Measurements from ENCODE around the gene ADAMTS17.

The ADAMTS17 gene

GRCh38 chr15:100166313-100166712 is 175.5 kb downstream of the ADAMTS17 start:
- DNase-seq, result no peak

- DNase-seq, result no peak
Measured at GRCh38 chr15:100163961-100164360, 177.8 kb downstream of the ADAMTS17 start.

GRCh38 chr15:100160953-100161352 is 180.8 kb downstream of the ADAMTS17 start:
- DNase-seq, result no peak

GRCh38 chr15:100159436-100159835 is 182.3 kb downstream of the ADAMTS17 start:
- DNase-seq, result no peak

- no peak for DNase-seq
Measured at GRCh38 chr15:100158356-100158755, 183.4 kb downstream of the ADAMTS17 start.

- DNase-seq, result no peak
Measured at GRCh38 chr15:100156201-100156600, 185.6 kb downstream of the ADAMTS17 start.

GRCh38 chr15:100154338-100154737 is 187.4 kb downstream of the ADAMTS17 start:
- no peak for DNase-seq

GRCh38 chr15:100152463-100152862 is 189.3 kb downstream of the ADAMTS17 start:
- no peak for DNase-seq

GRCh38 chr15:100150906-100151305 is 190.9 kb downstream of the ADAMTS17 start:
- no peak for DNase-seq

- no peak for DNase-seq
Measured at GRCh38 chr15:100147828-100148227, 193.9 kb downstream of the ADAMTS17 start.

GRCh38 chr15:100143378-100143777 is 198.4 kb downstream of the ADAMTS17 start:
- DNase-seq, result no peak

- DNase-seq, result no peak
Measured at GRCh38 chr15:100141311-100142001, 200.3 kb downstream of the ADAMTS17 start.

- DNase-seq, result no peak
Measured at GRCh38 chr15:100140527-100141308, 201.1 kb downstream of the ADAMTS17 start.

GRCh38 chr15:100134586-100134985 is 207.2 kb downstream of the ADAMTS17 start:
- no peak for DNase-seq

GRCh38 chr15:100134089-100134583 is 207.6 kb downstream of the ADAMTS17 start:
- no peak for DNase-seq

- no peak for DNase-seq
Measured at GRCh38 chr15:100133001-100133400, 208.8 kb downstream of the ADAMTS17 start.

- DNase-seq, result no peak
Measured at GRCh38 chr15:100132309-100132708, 209.5 kb downstream of the ADAMTS17 start.

- DNase-seq, result no peak
Measured at GRCh38 chr15:100131321-100132224, 210.2 kb downstream of the ADAMTS17 start.

GRCh38 chr15:100129677-100130076 is 212.1 kb downstream of the ADAMTS17 start:
- DNase-seq, result no peak

- no peak for DNase-seq
Measured at GRCh38 chr15:100125401-100126191, 216.2 kb downstream of the ADAMTS17 start.

- no peak for DNase-seq
Measured at GRCh38 chr15:100124936-100125335, 216.8 kb downstream of the ADAMTS17 start.

GRCh38 chr15:100124361-100124760 is 217.4 kb downstream of the ADAMTS17 start:
- no peak for DNase-seq

Measured in activated gamma-delta T cell (primary cell).